Endothelial cell (in vitro differentiated cells): Measurements from ENCODE around the gene CD63. TPM values are rescaled to one million over a fixed set of nuclear protein-coding genes. Genes with fewer than 3 reads are reported as not detected.
A peak's percentile ranks its signal among the peaks of the same experiment; 100 is the strongest.

Source experiments
- DNase-seq: peaks from one replicate; pipeline ENCODE4 v3.0.0; 2021; ENCODE audit warnings: low spot score
- H3K27ac Mint-ChIP-seq: one replicate; pipeline ENCODE4 v1.8.0; 2021; ENCODE audit warnings: mixed read lengths, inconsistent platforms; ENCODE audit not compliant: unreplicated experiment
- H3K27me3 Mint-ChIP-seq: one replicate; pipeline ENCODE4 v1.8.0; 2021; ENCODE audit warnings: mild to moderate bottlenecking, moderate library complexity, mixed read lengths, inconsistent platforms; ENCODE audit not compliant: unreplicated experiment
- H3K36me3 Mint-ChIP-seq: one replicate; pipeline ENCODE4 v1.8.0; 2021; ENCODE audit warnings: mild to moderate bottlenecking, low read depth, mixed read lengths, inconsistent platforms; ENCODE audit not compliant: unreplicated experiment
- H3K4me1 Mint-ChIP-seq: one replicate; pipeline ENCODE4 v1.8.0; 2021; ENCODE audit warnings: mild to moderate bottlenecking, mixed read lengths, inconsistent platforms; ENCODE audit not compliant: unreplicated experiment
- H3K4me3 Mint-ChIP-seq: one replicate; pipeline ENCODE4 v1.8.0; 2021; ENCODE audit warnings: mild to moderate bottlenecking, mixed read lengths, inconsistent platforms; ENCODE audit not compliant: unreplicated experiment
- H3K9me3 Mint-ChIP-seq: one replicate; pipeline ENCODE4 v1.8.0; 2021; ENCODE audit warnings: mixed read lengths, inconsistent platforms; ENCODE audit not compliant: unreplicated experiment
- total RNA-seq: library from RNA; stranded (reverse); fragmentation: NEBNext Ultra II Directional; extraction: Animal tissue kit (Norgen Biotek cat#: 25700); gene quantifications from one replicate; pipeline ENCODE4 v1.2.1, GENCODE V29; 2021; ENCODE audit not compliant: unreplicated experiment
- TF ChIP-seq, protein P1 (sequence below): fragments of 200-600 bp; sonication (generic); IDR thresholded peaks from one replicate; pipeline ENCODE4 v1.5.0; 2021; ENCODE audit warnings: antibody characterized with exemption; ENCODE audit not compliant: unreplicated experiment

The CD63 gene
- total RNA-seq, 1 donor from 2014 or later: 1,134 TPM

DNA sequence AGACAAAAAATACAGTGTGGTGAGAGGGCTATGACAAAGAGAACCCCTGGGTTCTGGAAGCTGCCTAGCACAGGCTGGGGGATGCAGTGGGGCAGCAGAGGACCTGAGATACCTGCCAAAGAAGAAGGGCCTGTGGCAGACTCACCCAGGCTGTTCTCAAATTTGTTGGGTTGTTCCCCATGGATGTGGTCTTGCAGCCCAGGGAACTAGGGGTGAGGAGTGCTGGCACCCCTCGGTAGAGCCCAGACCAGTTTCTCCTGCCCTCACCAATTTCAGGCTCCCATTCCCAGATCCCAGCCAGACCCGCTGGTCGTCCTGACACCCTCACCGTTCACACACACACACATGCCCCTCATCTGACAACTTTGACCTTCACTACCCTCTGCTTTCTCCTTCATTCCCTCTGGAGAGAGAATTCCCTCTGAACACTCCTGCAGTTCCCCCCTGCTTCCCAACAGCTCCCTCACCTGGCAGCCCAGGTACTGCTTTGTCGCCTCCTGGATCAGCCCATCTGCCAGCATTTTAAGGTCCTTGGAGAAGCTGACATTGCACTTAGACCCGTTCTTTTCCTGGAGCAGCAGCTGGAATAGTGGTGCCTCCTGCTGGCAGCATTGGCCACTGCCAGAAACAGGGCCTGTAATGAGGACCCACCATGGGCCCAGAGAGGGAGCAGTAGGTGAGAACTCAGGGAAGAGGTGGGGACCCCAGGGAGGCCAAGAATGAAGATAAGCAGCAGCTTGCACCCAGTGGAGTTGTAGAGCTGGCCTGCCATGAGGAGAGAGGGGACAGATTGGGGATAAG, 8.2 kb upstream of the CD63 start:
- peaks cover 5% of the 10 kb centered on the region for H3K27me3 Mint-ChIP-seq
- H3K27ac Mint-ChIP-seq: peak overlapping the region; percentile 81
- TF ChIP-seq, protein P1, sequence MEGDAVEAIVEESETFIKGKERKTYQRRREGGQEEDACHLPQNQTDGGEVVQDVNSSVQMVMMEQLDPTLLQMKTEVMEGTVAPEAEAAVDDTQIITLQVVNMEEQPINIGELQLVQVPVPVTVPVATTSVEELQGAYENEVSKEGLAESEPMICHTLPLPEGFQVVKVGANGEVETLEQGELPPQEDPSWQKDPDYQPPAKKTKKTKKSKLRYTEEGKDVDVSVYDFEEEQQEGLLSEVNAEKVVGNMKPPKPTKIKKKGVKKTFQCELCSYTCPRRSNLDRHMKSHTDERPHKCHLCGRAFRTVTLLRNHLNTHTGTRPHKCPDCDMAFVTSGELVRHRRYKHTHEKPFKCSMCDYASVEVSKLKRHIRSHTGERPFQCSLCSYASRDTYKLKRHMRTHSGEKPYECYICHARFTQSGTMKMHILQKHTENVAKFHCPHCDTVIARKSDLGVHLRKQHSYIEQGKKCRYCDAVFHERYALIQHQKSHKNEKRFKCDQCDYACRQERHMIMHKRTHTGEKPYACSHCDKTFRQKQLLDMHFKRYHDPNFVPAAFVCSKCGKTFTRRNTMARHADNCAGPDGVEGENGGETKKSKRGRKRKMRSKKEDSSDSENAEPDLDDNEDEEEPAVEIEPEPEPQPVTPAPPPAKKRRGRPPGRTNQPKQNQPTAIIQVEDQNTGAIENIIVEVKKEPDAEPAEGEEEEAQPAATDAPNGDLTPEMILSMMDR: peak; percentile 69

DNA sequence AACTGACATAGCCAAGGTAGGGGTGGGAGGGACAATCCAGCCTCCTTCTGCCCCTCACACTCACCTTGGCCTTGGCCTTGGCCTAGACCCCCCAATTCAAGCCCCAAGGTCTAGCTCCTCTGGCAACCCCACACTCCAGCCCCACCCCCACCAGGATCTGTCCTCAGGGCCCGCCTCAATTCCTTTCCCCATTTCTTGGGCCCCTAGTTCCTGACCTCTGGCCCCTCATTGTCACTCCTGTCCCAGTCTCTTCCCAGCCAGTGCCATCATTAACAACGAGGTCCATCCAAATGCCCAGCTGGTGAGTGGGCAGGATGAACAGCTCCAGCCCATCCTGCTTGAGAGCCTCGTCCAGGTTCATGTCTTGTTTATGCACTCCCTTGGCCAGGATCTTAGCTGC, 7.3 kb upstream of the CD63 start:
- Mint-ChIP-seq H3K4me1 (peaks cover 13% of the 10 kb centered on the region), H3K9me3 (no peaks in the 10 kb centered on the region), H3K27me3 (peaks cover 5% of the 10 kb centered on the region), H3K4me3 (peak overlapping the region; percentile 25), H3K27ac (no peak overlapping the region), H3K36me3 (no peaks in the 10 kb centered on the region)
- TF ChIP-seq, protein P1: no peak
- no peak for DNase-seq

More for the DNA sequence above, 8.2 kb upstream of the CD63 start:
- Mint-ChIP-seq H3K4me1 (peaks cover 13% of the 10 kb centered on the region), H3K4me3 (no peak overlapping the region), H3K36me3 (no peaks in the 10 kb centered on the region), H3K9me3 (no peaks in the 10 kb centered on the region)
- peak; percentile 82 for DNase-seq

DNA sequence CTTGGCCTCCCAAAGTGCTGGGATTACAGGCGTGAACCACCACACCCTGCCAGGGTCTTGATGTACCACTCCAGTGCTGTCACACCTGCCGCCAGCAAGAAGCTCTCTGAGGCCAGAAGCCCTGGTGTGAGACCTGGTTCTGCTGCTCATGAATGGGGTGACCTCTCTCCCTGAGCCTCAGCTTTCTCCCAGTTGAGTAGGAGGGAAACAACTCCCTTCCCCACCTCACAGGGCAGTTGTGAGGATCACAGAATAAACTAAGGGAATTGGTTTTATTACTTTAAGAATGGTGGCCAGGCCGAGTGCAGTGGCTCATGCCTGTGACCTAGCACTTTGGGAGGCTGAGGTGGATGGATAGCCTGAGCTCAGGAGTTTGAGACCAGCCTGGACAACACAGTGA, 5.8 kb upstream of the CD63 start:
- H3K4me3 Mint-ChIP-seq: no peak overlapping the region
- no peak overlapping the region for H3K27ac Mint-ChIP-seq
- H3K9me3 Mint-ChIP-seq: no peaks in the 10 kb centered on the region
- H3K27me3 Mint-ChIP-seq: peaks cover 9% of the 10 kb centered on the region
- H3K4me1 Mint-ChIP-seq: peaks cover 25% of the 10 kb centered on the region
- no peaks in the 10 kb centered on the region for H3K36me3 Mint-ChIP-seq
- no peak for DNase-seq
- TF ChIP-seq, protein P1: no peak

DNA sequence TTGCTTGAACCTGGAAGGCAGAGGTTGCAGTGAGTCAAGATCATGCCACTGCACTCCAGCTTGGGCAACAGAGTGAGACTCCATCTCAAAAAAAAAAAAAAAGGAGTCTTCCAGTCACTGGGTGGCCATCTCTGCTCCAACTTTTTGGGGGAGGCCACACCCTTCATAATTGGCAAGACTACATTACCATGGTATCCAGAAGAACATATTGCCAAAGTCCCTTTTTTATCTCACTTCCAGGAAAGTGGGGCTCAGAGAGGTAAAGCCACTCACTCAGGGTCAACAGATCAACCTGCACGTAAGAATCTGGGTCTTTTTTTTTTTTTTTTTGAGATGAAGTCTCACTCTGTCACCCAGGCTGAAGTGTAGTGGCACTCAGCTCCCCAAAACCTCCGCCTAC, 5.0 kb upstream of the CD63 start:
- H3K36me3 Mint-ChIP-seq: no peaks in the 10 kb centered on the region
- peaks cover 28% of the 10 kb centered on the region for H3K4me1 Mint-ChIP-seq
- no peaks in the 10 kb centered on the region for H3K9me3 Mint-ChIP-seq
- no peak overlapping the region for H3K4me3 Mint-ChIP-seq
- no peak for DNase-seq
- H3K27me3 Mint-ChIP-seq: peaks cover 11% of the 10 kb centered on the region
- TF ChIP-seq, protein P1: no peak
- no peak overlapping the region for H3K27ac Mint-ChIP-seq

DNA sequence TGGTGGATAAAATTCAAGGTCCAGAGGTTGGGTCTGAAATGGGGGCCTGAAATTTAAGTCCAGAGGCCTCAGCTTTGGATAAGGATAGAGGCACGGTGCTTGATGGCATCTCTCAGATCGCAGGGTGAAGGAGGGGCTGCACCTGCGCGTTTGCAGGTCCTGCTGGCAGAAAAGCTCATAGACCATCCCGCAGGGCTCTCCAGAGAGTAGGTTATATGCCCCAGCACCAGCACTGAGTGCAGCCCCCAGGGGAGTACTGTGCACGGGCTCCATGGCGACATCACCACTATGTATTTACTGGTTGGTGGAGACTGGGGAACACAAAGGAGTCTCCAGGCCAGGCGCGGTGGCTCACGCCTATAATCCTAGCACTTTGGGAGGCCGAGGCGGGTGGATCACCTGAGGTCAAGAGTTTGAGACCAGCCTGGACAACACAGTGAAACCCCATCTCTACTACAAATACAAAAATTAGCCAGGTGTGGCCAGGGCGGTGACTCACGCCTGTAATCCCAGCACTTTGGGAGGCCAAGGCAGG, 4.3 kb upstream of the CD63 start:
- no peak for DNase-seq
- Mint-ChIP-seq H3K4me1 (peaks cover 25% of the 10 kb centered on the region), H3K27ac (no peak overlapping the region), H3K4me3 (no peak overlapping the region), H3K9me3 (no peaks in the 10 kb centered on the region), H3K27me3 (peaks cover 11% of the 10 kb centered on the region), H3K36me3 (no peaks in the 10 kb centered on the region)
- TF ChIP-seq, protein P1: no peak
